H1 (cell line): Measurements from ENCODE around the gene PPP1R15B. TPM values are rescaled to one million over a fixed set of nuclear protein-coding genes. Genes with fewer than 3 reads are reported as not detected.

Experiments
- polyA plus RNA-seq, 7 experiments: library from polyadenylated mRNA; depleted of rRNA in 3 of 7; stranded (reverse) in 5 of 7; unstranded in 2 of 7; fragments of >200 nt in 5 of 7; fragments of 200-250 nt in 2 of 7; gene quantifications; 1 replicate in 5 of 7; 2 replicates in 1 of 7; 4 replicates in 1 of 7; pipeline versions ENCODE4 v1.2.1 to v1.2.3, GENCODE V29; 2011 to 2013; ENCODE audit warnings: missing spikeins in 2 of 7, mixed read lengths in 2 of 7
- total RNA-seq: library from RNA; stranded (reverse); fragmentation: NEBNext Ultra II Directional; extraction: Animal tissue kit (Norgen Biotek cat#: 25700); gene quantifications from 2 replicates; pipeline ENCODE4 v1.2.1, GENCODE V29; 2021
- TF ChIP-seq, protein P1 (sequence below): IDR thresholded peaks from 2 replicates; pipeline ENCODE4 v1.6.1; 2011; ENCODE audit warnings: low read depth, mild to moderate bottlenecking, low read length; ENCODE audit not compliant: insufficient read depth

Gene PPP1R15B
- total and polyA plus RNA-seq, 2 of the 8 experiments (the other 6 are each of a cell fraction or from before 2014, with no cell fraction given) = 14.4 to 72.2 TPM

- TF ChIP-seq, protein P1, sequence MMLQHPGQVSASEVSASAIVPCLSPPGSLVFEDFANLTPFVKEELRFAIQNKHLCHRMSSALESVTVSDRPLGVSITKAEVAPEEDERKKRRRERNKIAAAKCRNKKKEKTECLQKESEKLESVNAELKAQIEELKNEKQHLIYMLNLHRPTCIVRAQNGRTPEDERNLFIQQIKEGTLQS = no peak
Observed at GRCh38 chr1:204355913-204356312, 55.7 kb downstream of the PPP1R15B start (continued).
